ENCODE data around the gene DTX3. TPM values are rescaled to one million over a fixed set of nuclear protein-coding genes. Genes with fewer than 3 reads are reported as not detected.

DTX3 gene
- polyA plus RNA-seq, 3 donors: 0.08 to 1.3 TPM; not detected in 1

DNA sequence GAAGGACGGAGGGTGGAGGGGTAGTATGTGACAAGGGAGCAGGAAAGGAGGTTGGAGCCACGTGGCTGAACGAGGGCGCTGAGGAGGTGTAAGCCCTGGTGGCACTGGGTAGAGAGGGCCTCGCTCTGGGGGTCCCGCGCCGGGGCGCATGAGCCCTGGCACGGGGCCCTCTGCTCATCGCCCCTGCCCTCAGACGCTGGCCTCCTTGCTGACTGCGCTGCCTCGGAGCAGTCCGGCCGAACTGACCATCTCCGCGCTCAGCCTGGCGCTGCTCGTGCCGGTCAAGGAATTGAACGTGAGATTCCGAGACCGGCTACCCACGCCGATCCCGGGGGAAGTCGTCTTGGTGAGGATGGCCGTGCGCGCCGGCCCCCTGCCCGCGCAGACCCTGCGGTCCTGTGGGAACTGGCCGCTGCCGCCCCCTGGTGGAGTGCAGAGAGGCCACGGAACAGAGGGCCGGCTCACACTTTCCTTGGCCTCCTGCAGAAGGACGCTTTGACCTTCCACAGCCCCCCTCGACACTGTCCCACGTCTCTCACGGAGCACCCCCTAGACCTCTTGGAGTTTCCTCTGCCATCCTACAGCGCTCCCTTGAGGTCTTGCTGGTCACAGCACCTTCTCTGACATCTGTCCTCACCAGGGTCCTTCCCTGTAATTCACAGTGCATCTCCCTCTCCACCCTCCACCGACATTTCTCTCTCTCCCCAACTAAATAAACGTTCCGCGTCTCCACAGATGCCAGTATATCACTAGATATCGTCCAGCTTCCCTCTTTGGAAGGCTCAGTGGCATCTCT, 17.1 kb downstream of the DTX3 start:
- Mint-ChIP-seq H3K4me1 (peaks cover 25% of the 10 kb centered on the region), H3K9me3 (peaks cover 0 to 30% (median 6%) of the 10 kb centered on the region in 7 donors), H3K4me3 (peak overlapping the region; percentile 73 to 93), H3K27me3 (ENCODE audit: low read depth in 3 of 3) (peaks cover 95 to 99% (median 97%) of the 10 kb centered on the region in 3 donors), H3K27ac (peak overlapping the region in 1 of 7 donors; percentile 82), H3K36me3 (peaks cover 13 to 14% of the 10 kb centered on the region in 2 donors)
- H2AFZ ChIP-seq (ENCODE audit: insufficient read depth, low read depth, low read length, poor library complexity, severe bottlenecking): peak overlapping the region; percentile 71
- no peaks in the 10 kb centered on the region for H3K79me2 ChIP-seq (ENCODE audit: insufficient read depth, low read length)
- no peaks in the 10 kb centered on the region for H3K36me3 ChIP-seq (replicated peaks in 1 of 2; ENCODE audit: control insufficient read depth in 1 of 2, insufficient read depth in 2 of 2, low read length in 2 of 2)
- peaks cover 54 to 97% of the 10 kb centered on the region in 2 donors for H3K27me3 ChIP-seq (ENCODE audit: control insufficient read depth in 2 of 2, insufficient read depth in 2 of 2, low read length in 2 of 2)
- peaks cover 18 to 23% of the 10 kb centered on the region in 2 donors for H3K4me1 ChIP-seq (ENCODE audit: control insufficient read depth in 1 of 2, insufficient read depth in 2 of 2, low read length in 2 of 2)
- H3K9me3 ChIP-seq (replicated peaks in 1 of 2; ENCODE audit: control insufficient read depth in 1 of 2, insufficient read depth in 1 of 2, low read length in 2 of 2): peaks cover 5 to 31% of the 10 kb centered on the region in 2 donors
- WGBS (ENCODE audit: insufficient coverage): 2% methylated on average over 49 of the region's 49 CpGs
- no peaks in the 10 kb centered on the region for H4K20me1 ChIP-seq (ENCODE audit: insufficient read depth, low read length)
- intact Hi-C loops (cut with micrococcal nuclease): loop anchor here (1.0 to 10.0 kb wide), 3 partner anchors 37 to 147 kb away; partner anchors contain the start of gene ARHGAP9 (in 1 of the 2)
- H3K4me2 ChIP-seq (replicated peaks; ENCODE audit: extremely low read depth, low read length, poor library complexity, severe bottlenecking): peak overlapping the region; percentile 73
- DNase-seq: peak; percentile 24 to 50 (median 36)
- no peak overlapping the region for H3K27ac ChIP-seq (ENCODE audit: low read depth in 1 of 2, low read length in 2 of 2)
- TF ChIP-seq, protein P1, sequence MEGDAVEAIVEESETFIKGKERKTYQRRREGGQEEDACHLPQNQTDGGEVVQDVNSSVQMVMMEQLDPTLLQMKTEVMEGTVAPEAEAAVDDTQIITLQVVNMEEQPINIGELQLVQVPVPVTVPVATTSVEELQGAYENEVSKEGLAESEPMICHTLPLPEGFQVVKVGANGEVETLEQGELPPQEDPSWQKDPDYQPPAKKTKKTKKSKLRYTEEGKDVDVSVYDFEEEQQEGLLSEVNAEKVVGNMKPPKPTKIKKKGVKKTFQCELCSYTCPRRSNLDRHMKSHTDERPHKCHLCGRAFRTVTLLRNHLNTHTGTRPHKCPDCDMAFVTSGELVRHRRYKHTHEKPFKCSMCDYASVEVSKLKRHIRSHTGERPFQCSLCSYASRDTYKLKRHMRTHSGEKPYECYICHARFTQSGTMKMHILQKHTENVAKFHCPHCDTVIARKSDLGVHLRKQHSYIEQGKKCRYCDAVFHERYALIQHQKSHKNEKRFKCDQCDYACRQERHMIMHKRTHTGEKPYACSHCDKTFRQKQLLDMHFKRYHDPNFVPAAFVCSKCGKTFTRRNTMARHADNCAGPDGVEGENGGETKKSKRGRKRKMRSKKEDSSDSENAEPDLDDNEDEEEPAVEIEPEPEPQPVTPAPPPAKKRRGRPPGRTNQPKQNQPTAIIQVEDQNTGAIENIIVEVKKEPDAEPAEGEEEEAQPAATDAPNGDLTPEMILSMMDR (IDR thresholded peaks at IDR 0.05): peak; percentile 97
- peak overlapping the region in 2 of 3 experiments; percentile 23 to 74 for H3K4me3 ChIP-seq (replicated peaks in 1 of 3; ENCODE audit: low read depth in 2 of 3, low read length in 3 of 3)
- peak overlapping the region; percentile 21 for H3K9ac ChIP-seq (ENCODE audit: insufficient read depth, low read length, poor library complexity, severe bottlenecking)

DNA sequence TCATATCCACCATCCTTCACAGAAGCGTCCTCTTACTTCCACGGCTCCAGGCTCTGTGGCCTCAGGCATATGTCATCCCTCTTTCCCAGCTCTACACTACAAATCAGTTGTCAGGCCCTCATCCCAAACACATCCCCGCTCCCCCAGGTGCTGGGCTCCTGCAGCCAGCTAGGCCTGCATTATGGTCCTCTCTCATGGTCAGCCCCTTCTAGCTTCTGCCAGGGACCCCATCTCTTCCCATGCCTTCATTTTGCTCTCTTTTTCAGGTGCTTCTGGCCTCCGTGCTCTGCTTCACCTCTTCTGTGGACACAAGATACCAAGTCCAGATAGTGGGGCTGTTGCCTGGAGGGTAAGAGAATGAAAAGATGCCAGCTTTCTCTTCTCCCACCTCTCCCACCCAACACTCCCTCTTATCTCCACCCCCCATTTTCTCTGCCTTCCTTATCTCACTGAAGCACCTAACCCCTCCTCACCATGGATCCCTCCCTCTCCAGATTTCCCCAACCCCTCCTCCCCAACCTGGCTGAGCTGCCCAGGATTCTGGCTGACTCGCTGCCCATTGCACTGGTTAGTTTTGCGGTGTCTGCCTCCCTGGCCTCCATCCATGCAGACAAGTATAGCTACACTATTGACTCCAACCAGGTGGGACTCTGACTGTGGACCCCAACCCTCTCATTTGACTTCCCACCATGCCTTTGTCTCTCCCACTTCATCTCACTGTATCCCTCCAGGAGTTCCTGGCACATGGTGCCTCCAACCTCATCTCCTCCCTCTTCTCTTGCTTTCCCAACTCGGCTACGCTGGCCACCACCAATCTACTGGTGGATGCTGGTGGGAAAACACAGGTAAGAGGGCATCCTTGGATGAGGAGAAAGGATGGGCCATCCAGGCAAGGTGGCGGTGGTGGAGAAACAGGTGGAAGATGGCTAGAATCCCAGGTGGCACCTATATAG, 17.9 kb downstream of the DTX3 start:
- Histone ChIP-seq H3K36me3 (replicated peaks in 1 of 2; ENCODE audit: control insufficient read depth in 1 of 2, insufficient read depth in 2 of 2, low read length in 2 of 2) (no peaks in the 10 kb centered on the region), H3K79me2 (ENCODE audit: insufficient read depth, low read length) (no peaks in the 10 kb centered on the region), H3K9me3 (replicated peaks in 1 of 2; ENCODE audit: control insufficient read depth in 1 of 2, insufficient read depth in 1 of 2, low read length in 2 of 2) (peaks cover 5 to 31% of the 10 kb centered on the region in 2 donors), H3K9ac (ENCODE audit: insufficient read depth, low read length, poor library complexity, severe bottlenecking) (peak overlapping the region; percentile 21), H2AFZ (ENCODE audit: insufficient read depth, low read depth, low read length, poor library complexity, severe bottlenecking) (no peak overlapping the region), H3K4me2 (replicated peaks; ENCODE audit: extremely low read depth, low read length, poor library complexity, severe bottlenecking) (no peak overlapping the region), H4K20me1 (ENCODE audit: insufficient read depth, low read length) (no peaks in the 10 kb centered on the region), H3K27me3 (ENCODE audit: control insufficient read depth in 2 of 2, insufficient read depth in 2 of 2, low read length in 2 of 2) (peaks cover 61 to 100% of the 10 kb centered on the region in 2 donors), H3K4me3 (replicated peaks in 1 of 3; ENCODE audit: low read depth in 2 of 3, low read length in 3 of 3) (no peak overlapping the region), H3K27ac (ENCODE audit: low read depth in 1 of 2, low read length in 2 of 2) (no peak overlapping the region), H3K4me1 (ENCODE audit: control insufficient read depth in 1 of 2, insufficient read depth in 2 of 2, low read length in 2 of 2) (peaks cover 21 to 27% of the 10 kb centered on the region in 2 donors)
- H3K9me3 Mint-ChIP-seq: peaks cover 0 to 26% (median 6%) of the 10 kb centered on the region in 7 donors
- peaks cover 30% of the 10 kb centered on the region for H3K4me1 Mint-ChIP-seq
- peak overlapping the region in 1 of 2 donors; percentile 93 for H3K4me3 Mint-ChIP-seq
- no peak for DNase-seq
- intact Hi-C loops (cut with micrococcal nuclease): loop anchor here in 1 of 2 donors (5.0 to 10.0 kb wide), 2 partner anchors 40 to 148 kb away; partner anchors contain the start of gene ARHGAP9
- TF ChIP-seq, protein P1 (IDR thresholded peaks at IDR 0.05): no peak
- WGBS (ENCODE audit: insufficient coverage): 88% methylated on average over 6 of the region's 9 CpGs
- peak overlapping the region in 1 of 7 donors; percentile 82 for H3K27ac Mint-ChIP-seq
- peaks cover 91 to 99% (median 96%) of the 10 kb centered on the region in 3 donors for H3K27me3 Mint-ChIP-seq (ENCODE audit: low read depth in 3 of 3)
- peaks cover 13 to 14% of the 10 kb centered on the region in 2 donors for H3K36me3 Mint-ChIP-seq
